Hepatocyte (in vitro differentiated cells): Measurements from ENCODE around the gene ETNPPL. TPM values are rescaled to one million over a fixed set of nuclear protein-coding genes. Genes with fewer than 3 reads are reported as not detected.

Experiments used
- DNase-seq: peaks from one replicate; pipeline ENCODE4 v3.0.0-alpha.2; 2016; ENCODE audit warnings: low spot score
- H2AFZ ChIP-seq: fragments of 200-600 bp; sonication (generic); 2 replicates; pipeline ENCODE4 v1.6.0; 2016; ENCODE audit warnings: antibody characterized with exemption, mild to moderate bottlenecking
- H3K27ac ChIP-seq: fragments of 200-600 bp; sonication (generic); 2 replicates; pipeline ENCODE4 v1.5.1; 2016; ENCODE audit warnings: mild to moderate bottlenecking
- H3K27me3 ChIP-seq: fragments of 200-600 bp; sonication (generic); 2 replicates; pipeline ENCODE4 v1.6.1; 2016
- H3K36me3 ChIP-seq: fragments of 200-600 bp; sonication (generic); replicated peaks from 2 replicates; pipeline ENCODE4 v1.5.1; 2016; ENCODE audit warnings: low read depth; ENCODE audit not compliant: insufficient read depth
- H3K4me1 ChIP-seq: fragments of 200-600 bp; sonication (generic); 2 replicates; pipeline ENCODE4 v1.5.1; 2016; ENCODE audit warnings: mild to moderate bottlenecking, moderate library complexity; ENCODE audit not compliant: insufficient read depth
- H3K4me2 ChIP-seq: fragments of 200-600 bp; sonication (generic); 2 replicates; pipeline ENCODE4 v1.6.0; 2016
- H3K4me3 ChIP-seq: fragments of 200-600 bp; sonication (generic); 2 replicates; pipeline ENCODE4 v1.5.1; 2016; ENCODE audit warnings: mild to moderate bottlenecking
- H3K79me2 ChIP-seq: fragments of 200-600 bp; sonication (generic); 2 replicates; pipeline ENCODE4 v1.6.0; 2017; ENCODE audit warnings: mild to moderate bottlenecking
- H3K9me2 ChIP-seq: fragments of 200-600 bp; sonication (generic); replicated peaks from 2 replicates; pipeline ENCODE4 v1.6.0; 2017; ENCODE audit warnings: mild to moderate bottlenecking; ENCODE audit not compliant: insufficient read depth
- H3K9me3 ChIP-seq: fragments of 200-600 bp; sonication (generic); 2 replicates; pipeline ENCODE4 v1.5.1; 2016; ENCODE audit warnings: low read depth, mild to moderate bottlenecking
- H4K20me1 ChIP-seq: fragments of 200-600 bp; sonication (generic); 2 replicates; pipeline ENCODE4 v1.6.0; 2016; ENCODE audit warnings: mild to moderate bottlenecking; ENCODE audit not compliant: insufficient read depth, poor library complexity, severe bottlenecking
- EZH2 ChIP-seq: fragments of 200-600 bp; sonication (generic); IDR thresholded peaks from 2 replicates; pipeline ENCODE4 v1.6.1; 2016; ENCODE audit warnings: antibody characterized with exemption, mild to moderate bottlenecking, borderline replicate concordance
- EZH2phosphoT487 ChIP-seq: fragments of 200-600 bp; sonication (generic); IDR thresholded peaks from one replicate; pipeline ENCODE4 v1.6.1; 2018; ENCODE audit warnings: antibody characterized with exemption, mild to moderate bottlenecking, low read depth, moderate library complexity; ENCODE audit not compliant: unreplicated experiment, severe bottlenecking
- WGBS: methylation state at CpG from one replicate; pipeline ENCODE4 v1.1.6; 2016; ENCODE audit warnings: low lambda C conversion rate; ENCODE audit errors: missing lambda C conversion rate; 5-methylcytosine and 5-hydroxymethylcytosine counted together
- polyA plus RNA-seq: library from polyadenylated mRNA; unstranded; fragments of >200 nt; fragmentation: Nextera tagmentation; extraction: Ambion mirVana; gene quantifications from 2 replicates; pipeline ENCODE4 v1.2.1, GENCODE V29; 2016
- total RNA-seq: library from RNA; depleted of rRNA; stranded (reverse); fragments of >200 nt; gene quantifications from 2 replicates; pipeline ENCODE4 v1.2.3, GENCODE V29; 2014
- TF ChIP-seq, protein P1 (sequence below): fragments of 200-600 bp; sonication (generic); IDR thresholded peaks from 2 replicates; pipeline ENCODE4 v1.5.1; 2016; ENCODE audit warnings: antibody characterized with exemption, mild to moderate bottlenecking; ENCODE audit not compliant: poor library complexity

Gene ETNPPL
- total and polyA plus RNA-seq, 2 experiments from 2014 or later: 1.2 to 1.7 TPM

DNA sequence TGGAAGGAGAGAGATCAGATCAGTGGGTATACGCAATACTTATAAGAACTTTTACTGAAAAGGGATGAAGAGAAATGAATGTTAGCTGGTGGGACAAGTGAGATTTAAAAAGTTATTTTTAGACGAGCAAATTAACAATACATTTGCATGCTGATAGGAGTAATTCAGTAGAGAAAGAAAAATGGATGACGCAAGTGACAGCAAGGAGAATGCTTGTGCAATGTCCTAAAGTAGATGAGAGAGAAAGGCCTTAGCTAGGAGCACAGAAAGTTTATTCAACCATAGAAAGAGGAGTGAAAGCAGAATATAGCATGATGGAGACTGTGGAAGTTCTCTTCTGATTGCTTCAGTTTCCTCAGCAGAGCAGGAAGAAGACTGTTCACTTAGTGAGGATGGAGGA lies 66.7 kb downstream of the ETNPPL start:
- Histone ChIP-seq H3K4me3 (no peak overlapping the region), H3K79me2 (no peaks in the 10 kb centered on the region), H2AFZ (no peak overlapping the region), H3K9me2 (no peaks in the 10 kb centered on the region), H3K27me3 (no peaks in the 10 kb centered on the region), H3K27ac (no peak overlapping the region), H3K4me1 (no peaks in the 10 kb centered on the region), H4K20me1 (no peaks in the 10 kb centered on the region), H3K4me2 (no peak overlapping the region), H3K9me3 (no peaks in the 10 kb centered on the region), H3K36me3 (no peaks in the 10 kb centered on the region)
- TF ChIP-seq, protein P1, sequence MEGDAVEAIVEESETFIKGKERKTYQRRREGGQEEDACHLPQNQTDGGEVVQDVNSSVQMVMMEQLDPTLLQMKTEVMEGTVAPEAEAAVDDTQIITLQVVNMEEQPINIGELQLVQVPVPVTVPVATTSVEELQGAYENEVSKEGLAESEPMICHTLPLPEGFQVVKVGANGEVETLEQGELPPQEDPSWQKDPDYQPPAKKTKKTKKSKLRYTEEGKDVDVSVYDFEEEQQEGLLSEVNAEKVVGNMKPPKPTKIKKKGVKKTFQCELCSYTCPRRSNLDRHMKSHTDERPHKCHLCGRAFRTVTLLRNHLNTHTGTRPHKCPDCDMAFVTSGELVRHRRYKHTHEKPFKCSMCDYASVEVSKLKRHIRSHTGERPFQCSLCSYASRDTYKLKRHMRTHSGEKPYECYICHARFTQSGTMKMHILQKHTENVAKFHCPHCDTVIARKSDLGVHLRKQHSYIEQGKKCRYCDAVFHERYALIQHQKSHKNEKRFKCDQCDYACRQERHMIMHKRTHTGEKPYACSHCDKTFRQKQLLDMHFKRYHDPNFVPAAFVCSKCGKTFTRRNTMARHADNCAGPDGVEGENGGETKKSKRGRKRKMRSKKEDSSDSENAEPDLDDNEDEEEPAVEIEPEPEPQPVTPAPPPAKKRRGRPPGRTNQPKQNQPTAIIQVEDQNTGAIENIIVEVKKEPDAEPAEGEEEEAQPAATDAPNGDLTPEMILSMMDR: no peak
- no peak for TF ChIP-seq EZH2phosphoT487
- no peak for TF ChIP-seq EZH2
- no peak for DNase-seq
- 90% methylated on average over 3 of the region's 3 CpGs for WGBS

DNA sequence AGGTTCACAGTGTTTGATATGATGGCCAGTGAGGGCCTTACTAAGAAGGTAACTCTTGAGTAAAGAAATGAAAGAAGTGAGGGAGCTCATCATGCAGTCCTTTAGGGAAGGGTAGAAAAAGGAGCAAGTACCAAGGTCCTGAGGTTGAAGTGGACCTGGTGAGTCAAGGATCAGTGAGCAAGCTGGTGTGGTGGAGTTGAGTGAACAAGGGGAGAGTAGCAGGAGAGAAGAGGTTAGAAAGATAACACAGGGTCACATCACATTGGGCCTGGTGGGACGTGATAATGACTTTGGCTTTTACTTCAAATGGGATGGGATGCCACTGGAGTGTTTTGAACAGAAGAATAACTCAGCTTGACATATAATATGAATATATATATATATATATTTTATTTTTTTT lies 67.8 kb downstream of the ETNPPL start:
- Histone ChIP-seq H4K20me1 (no peaks in the 10 kb centered on the region), H3K27me3 (no peaks in the 10 kb centered on the region), H3K79me2 (no peaks in the 10 kb centered on the region), H3K4me2 (no peak overlapping the region), H2AFZ (no peak overlapping the region), H3K4me1 (no peaks in the 10 kb centered on the region), H3K36me3 (no peaks in the 10 kb centered on the region), H3K9me3 (no peaks in the 10 kb centered on the region), H3K27ac (no peak overlapping the region), H3K9me2 (no peaks in the 10 kb centered on the region), H3K4me3 (no peak overlapping the region)
- 91% methylated on average over 1 of the region's 1 CpG for WGBS
- DNase-seq: no peak
- TF ChIP-seq, protein P1: no peak
- TF ChIP-seq EZH2phosphoT487 (no peak), EZH2 (no peak)

DNA sequence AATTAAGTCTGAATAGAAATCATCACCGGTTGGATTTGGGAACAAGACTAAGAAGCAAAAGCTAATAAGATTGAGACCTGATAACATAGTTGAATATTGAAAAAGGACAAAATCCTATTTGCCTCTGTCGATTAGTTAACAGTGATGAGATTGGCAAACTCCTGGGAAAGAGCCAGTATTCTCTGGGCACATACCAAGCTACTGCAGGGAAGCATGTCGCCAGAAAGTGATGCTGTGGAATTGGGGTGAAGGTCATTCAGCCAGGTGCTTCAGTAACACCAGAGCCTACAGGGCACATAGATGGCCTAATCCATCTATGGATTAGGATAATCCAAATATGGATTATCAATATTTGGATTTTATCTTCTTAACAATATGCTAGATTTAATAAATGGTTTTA lies 68.4 kb downstream of the ETNPPL start:
- WGBS: 71% methylated on average over 3 of the region's 3 CpGs
- Histone ChIP-seq H4K20me1 (no peaks in the 10 kb centered on the region), H3K9me2 (no peaks in the 10 kb centered on the region), H3K4me3 (no peak overlapping the region), H3K4me2 (no peak overlapping the region), H3K79me2 (no peaks in the 10 kb centered on the region), H3K4me1 (no peaks in the 10 kb centered on the region), H2AFZ (no peak overlapping the region), H3K9me3 (no peaks in the 10 kb centered on the region), H3K27me3 (no peaks in the 10 kb centered on the region), H3K27ac (no peak overlapping the region), H3K36me3 (no peaks in the 10 kb centered on the region)
- TF ChIP-seq, protein P1: no peak
- no peak for TF ChIP-seq EZH2phosphoT487
- TF ChIP-seq EZH2: no peak
- DNase-seq: no peak

DNA sequence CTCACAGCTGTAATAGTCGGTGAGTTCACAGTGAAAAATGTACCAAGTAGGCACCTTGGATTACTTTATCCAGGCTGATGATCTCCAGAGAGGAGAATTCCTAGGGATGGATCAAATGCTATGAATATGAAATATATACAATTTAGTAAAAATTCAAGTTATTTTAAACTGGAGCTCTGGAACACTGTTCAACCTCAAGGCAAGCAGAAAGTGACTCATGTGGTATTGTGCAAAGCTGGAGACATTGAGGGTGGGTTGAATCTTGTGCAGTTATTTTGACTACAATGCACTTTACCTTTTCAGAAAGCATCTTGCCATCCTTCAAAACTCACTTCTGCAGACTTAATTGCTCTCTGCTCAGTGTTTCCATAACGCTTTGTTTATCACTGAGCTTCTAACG lies 69.0 kb downstream of the ETNPPL start:
- Histone ChIP-seq H3K79me2 (no peaks in the 10 kb centered on the region), H3K9me2 (no peaks in the 10 kb centered on the region), H3K4me3 (no peak overlapping the region), H4K20me1 (no peaks in the 10 kb centered on the region), H3K4me1 (no peaks in the 10 kb centered on the region), H3K9me3 (no peaks in the 10 kb centered on the region), H3K4me2 (no peak overlapping the region), H3K36me3 (no peaks in the 10 kb centered on the region), H3K27ac (no peak overlapping the region), H2AFZ (no peak overlapping the region), H3K27me3 (no peaks in the 10 kb centered on the region)
- no peak for DNase-seq
- no peak for TF ChIP-seq EZH2
- TF ChIP-seq, protein P1: no peak
- no peak for TF ChIP-seq EZH2phosphoT487
- 62% methylated on average over 3 of the region's 3 CpGs for WGBS
